GM21526 (cell line): Measurements from ENCODE around the gene CCDC90B.
A peak's percentile ranks its signal among the peaks of the same experiment; 100 is the strongest.
"Not testable (repeated sequence)": the region's sequence is repeated elsewhere in the genome, so short reads cannot be mapped to it uniquely, and the experiment has no call there.

Experiments
- ATAC-seq: cut with Tn5 transposase; IDR thresholded peaks from one replicate; pipeline ENCODE4 v1.9.1; 2021; ENCODE audit warnings: moderate library complexity; ENCODE audit not compliant: unreplicated experiment, low FRiP score

Gene CCDC90B, protein sequence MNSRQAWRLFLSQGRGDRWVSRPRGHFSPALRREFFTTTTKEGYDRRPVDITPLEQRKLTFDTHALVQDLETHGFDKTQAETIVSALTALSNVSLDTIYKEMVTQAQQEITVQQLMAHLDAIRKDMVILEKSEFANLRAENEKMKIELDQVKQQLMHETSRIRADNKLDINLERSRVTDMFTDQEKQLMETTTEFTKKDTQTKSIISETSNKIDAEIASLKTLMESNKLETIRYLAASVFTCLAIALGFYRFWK

DNA sequence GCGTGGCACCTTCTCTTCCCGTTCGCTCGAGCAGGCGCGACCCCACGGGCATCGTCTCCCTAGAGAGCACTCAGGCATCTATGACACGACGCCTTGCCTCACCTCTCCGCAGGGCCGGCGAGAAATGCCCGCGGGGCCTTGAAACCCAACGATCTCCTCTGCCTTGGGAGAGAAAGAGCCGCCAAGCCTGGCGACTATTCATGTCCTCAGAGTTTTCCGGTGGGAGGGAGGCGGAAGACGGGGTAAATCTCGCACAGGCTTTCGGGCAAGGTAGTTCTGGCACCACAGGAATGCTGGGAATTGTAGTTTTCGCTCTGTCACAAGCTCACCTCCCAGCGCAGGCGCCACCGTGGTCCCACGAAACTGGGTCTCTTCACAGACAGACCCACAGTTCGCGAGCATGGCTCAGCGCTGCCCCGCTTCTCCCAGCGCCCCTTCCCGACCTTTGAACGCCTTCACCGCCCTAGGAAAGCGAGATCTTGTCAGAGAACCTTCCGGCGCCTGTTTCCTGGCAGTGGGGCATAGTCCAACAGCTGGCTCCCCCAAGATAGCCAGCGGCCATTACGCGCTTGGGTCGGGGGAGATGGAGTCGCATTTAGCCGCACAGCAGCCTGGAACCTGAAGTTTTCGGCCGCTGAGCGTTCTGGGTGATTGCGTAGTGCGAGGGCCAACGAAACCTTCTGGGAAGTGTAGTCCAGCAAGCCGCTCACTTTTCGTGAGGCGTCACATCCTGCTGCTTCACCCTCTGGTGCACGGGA, at the start of gene CCDC90B:
CCDC90B (minus strand) TSS at position 597 of the 758 bp plus-strand sequence; CDS start at position 202, 395 bp downstream.
- ATAC-seq = peak; percentile 88

DNA sequence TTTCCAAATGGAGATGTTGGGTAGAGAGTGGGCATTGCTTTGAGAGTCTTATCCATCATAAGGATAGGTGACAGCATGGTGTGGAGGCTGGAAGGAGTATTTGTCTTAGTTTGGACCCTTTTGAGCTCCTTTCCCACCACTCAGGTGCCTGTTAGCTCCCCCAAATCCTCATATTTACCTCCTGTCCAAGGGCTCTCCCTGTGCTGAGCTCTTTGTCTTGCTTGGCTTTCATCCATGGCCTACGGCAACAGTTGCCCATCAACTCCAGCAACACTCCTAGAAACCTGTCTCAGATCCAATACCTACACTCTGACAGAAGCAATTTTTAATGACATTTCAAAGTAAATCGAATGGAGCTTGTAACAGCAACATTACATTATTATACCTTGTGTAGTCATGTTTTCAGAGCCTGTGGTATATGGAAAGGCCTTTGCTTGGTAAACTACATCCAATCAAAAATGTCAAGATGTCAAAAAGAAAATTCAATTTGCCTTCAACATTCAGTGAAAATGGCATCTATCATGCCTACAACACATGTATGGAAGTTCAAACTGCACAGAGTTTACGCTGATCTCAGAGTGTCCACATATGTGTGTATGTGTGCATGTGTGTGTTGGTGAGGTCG, 49.4 kb upstream of the CCDC90B start:
- ATAC-seq = no peak

DNA sequence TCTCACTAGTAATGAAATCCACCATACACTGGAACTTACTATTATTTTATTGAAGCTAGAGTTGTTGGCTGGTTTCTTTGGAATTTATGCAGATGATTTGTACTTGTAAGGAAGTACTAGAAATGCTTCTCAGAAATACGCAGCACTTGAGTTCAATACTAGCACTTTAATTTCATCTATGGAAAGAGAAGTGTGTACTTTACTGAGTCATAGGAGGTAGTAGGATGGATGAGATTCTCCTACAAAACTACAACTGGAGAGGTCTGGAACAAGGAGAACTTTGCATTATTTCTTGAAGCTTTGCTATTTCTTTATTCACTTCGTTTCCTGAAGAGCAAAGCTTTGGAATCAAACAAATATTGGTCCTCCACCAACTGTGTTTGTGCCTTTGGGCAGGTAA, 44.1 kb upstream of the CCDC90B start:
- no peak for ATAC-seq

DNA sequence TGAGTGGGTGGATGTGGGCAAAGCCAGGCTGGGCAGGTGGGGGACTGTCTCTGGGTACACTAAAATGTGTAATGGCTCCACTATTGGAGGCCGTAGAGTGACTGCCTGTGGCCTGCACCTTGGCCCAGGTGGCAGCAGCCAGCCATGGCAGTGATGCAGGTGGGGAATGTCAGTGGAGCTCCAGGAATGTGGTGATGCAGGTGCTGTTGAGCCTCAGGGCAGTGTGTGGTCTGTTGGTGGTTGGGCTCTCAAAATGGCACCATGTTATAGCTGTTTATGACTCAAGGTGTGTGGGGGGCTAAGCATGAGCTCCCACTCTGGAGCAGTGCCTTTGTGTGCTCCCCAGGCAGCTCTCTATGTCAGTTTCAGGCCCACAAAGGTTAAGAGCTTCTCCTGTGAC, 40.2 kb upstream of the CCDC90B start:
- ATAC-seq = no peak

DNA sequence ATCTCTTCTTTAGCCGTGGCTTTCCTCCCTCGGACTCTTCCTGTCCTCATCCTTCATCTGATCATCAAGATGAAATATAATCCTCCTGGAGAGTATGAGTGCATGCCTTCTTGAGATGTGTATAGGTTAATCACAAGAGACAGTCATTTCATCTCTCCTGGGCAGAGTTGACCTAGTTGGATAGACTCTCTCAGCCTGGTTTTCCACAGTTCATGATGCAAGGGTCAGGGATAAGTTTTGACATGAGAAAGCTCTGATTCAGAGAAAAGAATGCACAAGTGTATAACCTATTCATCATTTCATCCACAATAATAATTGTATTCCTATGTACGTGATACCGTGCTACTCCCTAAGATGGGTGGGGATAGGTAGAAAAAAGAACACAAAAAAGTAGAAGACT, 33.2 kb upstream of the CCDC90B start:
- ATAC-seq = no peak

DNA sequence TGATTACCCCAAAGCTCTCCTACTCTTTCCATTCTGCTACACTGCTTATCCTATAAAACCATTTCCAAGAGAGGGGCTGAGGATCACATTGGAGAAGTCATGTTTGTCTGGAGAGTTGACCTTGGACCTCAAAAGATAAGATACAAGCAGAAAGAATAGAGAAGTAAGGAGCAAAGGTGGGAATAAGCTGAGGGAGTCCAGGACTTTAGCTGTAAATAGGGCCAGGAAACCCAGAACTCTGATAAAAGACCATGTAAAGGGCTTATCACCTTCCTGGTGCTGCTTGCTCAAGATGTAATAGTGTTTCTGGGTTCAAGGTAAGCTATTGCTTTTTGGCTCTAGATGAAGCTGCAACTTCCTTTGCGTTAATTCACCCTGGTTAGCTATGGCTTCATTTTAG, 32.8 kb upstream of the CCDC90B start:
- no peak for ATAC-seq

DNA sequence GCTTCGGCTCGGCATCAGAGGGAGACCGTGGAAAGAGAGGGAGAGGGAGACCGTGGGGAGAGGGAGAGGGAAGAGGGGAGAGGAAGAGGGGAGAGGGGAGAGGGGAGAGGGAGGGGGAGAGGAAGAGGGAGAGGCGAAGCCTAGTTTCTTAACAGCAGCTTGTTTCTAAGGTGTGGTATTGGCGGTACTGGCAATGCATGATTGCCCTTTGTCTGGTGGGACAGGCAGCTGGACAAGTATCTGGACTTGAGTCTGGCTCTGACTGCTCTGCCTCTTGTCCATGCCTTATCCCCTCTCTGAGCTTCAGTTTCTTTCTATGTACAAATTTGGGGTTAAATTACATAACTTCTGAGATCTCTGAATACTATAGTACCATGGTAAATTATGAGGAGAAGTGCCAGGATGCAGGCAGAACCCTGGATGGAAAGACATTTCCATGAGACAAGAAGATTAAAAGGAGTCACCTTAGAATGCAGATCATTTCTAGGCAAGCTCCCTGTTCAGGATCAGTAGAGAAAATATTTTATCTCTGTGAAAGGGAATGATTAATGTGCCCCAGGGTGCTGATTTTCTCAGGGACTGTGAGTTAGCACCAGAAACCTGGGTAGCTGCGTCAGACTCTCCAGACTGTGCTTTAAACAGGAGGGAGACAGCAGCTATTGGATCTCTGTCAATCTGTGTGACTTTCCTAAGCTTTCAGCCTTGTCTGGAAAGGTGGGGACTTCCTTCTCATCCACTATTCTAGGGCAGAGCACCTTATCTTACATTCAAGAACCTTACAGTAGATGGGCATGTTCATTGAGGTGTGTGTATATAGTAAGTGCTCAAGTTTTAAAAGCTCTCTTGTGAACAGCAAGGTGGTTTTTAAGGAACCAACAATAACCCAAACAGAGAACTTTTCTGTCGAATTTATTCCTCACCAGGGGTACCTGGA, 31.9 kb upstream of the CCDC90B start:
- no peak for ATAC-seq

DNA sequence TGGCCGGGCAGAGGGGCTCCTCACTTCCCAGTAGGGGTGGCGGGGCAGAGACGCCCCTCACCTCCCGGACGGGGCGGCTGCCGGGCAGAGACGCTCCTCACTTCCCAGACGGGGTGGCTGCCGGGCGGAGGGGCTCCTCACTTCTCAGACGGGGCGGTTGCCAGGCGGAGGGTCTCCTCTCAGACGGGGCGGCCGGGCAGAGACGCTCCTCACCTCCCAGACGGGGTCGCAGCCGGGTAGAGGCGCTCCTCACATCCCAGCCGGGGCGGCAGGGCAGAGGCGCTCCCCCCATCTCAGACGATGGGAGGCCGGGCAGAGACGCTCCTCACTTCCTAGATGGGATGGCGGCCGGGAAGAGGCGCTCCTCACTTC, 30.7 kb upstream of the CCDC90B start:
- not testable (repeated sequence) for ATAC-seq

DNA sequence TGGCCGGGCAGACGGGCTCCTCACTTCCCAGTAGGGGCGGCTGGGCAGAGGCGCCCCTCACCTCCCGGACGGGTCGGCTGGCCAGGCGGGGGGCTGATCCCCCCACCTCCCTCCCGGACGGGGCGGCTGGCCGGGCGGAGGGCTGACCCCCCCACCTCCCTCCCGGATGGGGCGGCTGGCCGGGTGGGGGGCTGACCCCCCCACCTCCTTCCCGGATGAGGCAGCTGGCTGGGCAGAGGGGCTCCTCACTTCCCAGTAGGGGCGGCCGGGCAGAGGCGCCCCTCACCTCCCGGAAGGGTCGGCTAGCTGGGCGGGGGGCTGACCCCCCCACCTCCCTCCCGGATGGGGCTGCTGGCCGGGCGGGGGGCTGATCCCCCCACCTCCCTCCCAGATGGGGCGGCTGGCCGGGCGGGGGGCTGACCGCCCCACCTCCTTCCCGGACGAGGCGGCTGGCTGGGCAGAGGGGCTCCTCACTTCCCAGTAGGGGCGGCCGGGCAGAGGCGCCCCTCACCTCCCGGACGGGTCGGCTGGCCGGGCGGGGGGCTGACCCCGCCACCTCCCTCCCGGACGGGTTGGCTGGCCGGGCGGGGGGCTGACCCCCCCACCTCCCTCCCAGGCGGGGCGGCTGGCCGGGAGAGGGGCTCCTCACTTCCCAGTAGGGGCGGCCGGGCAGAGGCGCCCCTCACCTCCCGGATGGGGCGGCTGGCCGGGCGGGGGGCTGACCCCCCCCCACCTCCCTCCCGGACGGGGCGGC, 30.2 kb upstream of the CCDC90B start:
- ATAC-seq = not testable (repeated sequence)

DNA sequence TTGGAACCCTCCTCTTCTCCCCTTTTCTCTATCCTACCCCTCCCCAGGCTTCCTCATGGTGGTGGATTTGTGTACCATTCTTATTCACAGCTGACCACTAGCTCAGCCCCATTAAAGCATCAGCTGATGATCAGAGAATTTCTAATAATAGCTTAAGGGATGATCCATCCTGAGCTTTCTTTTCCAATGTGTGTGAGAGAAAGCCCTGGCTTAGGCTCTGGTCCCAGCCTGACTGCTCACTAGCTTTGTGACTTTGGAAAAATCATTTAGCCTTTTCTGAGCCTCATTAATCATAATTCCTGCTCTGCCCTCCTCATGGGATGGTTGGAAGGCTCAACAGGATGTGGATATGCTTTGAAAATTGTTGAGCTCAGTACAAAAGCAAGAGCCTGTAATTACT, 26.3 kb upstream of the CCDC90B start:
- no peak for ATAC-seq

DNA sequence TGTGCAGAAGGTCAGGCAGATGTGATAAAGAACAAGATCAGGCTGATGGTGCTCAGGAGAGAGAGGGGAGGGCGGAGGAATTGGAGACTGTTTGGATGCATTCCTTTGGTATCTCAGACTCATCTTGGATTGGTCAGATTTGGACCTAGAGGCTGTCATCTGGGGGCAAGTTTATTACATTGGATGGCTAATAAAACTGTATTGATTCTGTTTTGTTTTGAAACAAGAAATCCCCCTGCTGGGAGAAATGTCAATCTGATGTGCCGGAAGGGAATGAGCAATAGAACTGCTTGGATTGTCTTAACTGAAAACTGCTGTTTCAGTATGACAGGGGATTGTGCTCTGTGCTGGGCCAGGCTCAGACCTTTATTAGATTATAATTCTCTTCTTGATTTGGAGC, 25.5 kb upstream of the CCDC90B start:
- ATAC-seq = no peak

DNA sequence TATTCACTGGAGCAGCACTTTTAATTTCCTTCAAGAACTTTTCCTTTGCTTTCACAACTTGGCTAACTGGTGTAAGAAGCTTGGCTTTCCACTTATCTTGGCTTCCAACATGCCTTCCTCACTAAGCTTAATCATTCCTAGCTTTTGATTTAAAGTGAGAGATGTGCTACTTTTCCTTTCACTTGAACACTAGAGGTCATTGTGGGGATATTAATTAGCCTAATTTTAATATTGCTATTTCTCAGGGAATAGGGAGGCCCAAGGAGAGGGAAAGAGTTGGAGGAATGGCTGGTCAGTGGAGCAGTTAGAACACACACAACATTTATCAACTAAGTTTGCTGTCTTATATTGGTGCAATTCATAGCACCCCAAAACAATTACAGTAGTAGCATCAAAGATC, 24.6 kb upstream of the CCDC90B start:
- ATAC-seq = no peak

DNA sequence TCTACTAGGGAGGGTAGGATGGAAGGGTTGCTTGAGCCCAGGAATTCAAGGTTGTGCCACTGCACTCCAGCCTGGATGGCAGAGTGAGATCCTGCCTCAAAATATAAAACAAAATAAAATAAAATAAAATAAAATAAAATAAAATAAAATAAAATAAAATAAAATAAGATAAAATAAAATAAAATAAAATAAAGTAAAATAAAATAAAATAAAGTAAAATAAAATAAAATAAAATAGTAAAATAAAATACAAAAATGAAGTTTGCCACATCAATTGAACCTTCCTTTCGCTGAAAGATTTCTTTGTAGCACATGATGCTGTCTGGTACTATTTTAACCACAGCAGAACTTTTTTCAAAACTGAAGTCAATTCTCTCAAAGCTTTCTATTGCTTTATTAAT, 22.4 kb upstream of the CCDC90B start:
- ATAC-seq = not testable (repeated sequence)

DNA sequence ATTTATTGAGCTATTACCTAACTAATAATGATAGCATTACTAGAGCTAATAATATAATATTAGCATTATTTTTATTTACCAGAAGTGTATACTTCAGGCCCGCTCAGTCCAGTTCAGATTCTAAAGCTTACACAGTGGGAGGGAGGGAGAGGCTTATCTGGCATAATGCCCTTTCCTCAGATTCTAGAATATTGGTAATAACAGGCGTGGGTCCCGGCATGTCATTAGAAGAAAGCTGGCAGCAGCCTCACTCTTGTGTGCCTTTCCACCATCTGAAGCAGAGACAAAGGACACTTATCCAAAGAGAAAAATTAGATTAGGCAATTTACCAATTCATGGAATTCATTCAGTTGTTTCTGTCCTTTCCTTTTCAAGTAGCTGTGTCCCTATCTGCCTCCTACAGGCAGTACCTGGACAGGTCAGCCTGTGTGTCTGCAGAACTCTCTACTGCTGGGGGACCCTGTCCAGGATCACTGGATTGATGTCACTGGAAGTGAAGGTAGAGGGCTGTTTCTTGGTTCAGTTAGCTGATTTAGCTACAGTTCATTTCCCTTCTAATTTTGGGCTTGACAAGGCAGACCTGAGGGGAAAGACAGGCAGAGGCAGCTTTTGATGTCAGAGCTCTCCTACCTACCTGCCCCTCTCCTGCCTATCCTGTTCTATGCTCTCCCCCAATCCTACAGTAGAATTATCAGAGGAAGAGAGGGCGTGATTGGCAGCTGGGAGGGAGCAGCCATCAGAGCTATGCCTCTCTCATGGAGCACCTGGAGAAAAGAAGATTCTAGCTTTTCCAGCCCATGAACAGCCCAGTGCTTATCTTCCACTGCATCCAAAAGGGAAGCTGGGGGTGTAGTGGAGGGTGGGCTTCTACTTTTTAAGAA, 20.3 kb upstream of the CCDC90B start:
- no peak for ATAC-seq

DNA sequence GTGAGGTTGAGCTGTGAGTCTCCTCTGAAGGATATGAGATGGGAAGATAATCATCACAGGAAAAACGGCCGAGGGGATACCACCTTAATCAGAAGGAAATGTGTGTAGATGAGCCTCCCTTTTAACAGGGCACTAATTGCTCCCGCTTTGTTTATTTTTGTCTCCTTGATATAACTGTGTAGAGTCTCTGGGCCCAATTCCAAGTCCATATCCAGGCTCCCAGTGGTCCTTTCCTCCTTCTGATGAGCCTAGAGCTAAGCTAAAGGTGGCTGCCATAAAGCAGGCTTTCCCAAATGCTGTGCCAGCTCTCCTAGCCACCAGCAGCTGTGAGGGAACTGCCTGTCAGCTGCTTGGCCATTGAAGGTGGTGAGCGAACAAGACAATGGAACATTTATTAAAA, 17.1 kb upstream of the CCDC90B start:
- ATAC-seq = no peak

DNA sequence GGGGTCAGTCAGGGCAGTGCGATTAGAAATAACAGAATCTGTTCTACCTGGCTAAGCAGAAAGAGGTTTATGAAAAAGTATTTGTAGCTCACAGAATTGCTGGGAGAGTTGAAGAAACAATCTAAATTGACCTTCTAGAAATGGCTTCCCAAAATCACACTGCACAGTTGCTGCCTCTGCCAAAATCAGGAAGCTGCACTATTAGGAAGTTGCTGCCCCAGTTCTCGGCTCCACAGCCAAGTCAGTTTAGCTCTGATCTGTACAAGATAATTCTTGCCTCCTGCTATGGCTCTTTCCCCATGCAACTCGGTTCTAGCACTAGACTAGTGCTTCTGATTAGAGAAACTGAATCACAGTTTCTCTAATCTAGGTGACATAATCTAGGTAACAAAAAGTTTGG, 16.0 kb upstream of the CCDC90B start:
- no peak for ATAC-seq

DNA sequence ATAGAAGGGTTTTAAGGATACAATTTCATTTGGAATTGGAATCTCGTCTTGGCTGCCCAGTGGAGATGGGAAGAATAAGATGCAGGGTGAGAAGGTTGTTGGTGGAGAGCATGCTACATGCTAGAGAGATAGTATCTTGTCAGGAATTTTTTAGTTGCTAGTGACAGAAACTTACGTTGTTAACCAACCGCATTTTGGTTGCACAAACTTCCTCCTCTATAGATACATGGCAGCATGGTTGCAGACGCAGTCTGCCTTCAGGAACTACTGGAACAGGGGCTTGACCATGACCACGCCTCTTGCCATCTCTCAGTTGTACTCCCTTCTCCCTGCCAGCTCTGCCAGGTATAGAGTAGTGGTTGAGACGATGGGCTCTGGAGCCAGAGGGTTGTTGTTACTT, 13.5 kb upstream of the CCDC90B start:
- ATAC-seq = no peak

DNA sequence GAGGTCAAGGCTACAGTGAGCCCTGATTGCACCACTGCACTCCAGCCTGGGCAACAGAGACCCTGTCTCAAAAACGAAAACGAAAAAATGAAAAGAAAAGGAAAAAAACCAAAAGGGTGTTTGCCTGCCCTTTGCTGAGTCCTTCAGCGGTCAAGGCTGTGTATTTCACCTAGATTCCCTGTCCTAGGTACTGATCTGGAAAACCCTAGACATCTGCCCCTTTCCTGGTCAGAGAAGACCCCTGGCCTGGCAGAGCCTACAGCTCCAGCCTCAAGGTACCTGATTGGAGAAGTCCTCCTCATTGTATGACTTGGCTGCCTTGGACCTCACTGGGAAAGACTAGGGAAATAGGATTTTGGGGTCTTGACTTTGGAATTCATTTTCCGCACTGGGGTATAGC, 8.0 kb upstream of the CCDC90B start:
- ATAC-seq = no peak

DNA sequence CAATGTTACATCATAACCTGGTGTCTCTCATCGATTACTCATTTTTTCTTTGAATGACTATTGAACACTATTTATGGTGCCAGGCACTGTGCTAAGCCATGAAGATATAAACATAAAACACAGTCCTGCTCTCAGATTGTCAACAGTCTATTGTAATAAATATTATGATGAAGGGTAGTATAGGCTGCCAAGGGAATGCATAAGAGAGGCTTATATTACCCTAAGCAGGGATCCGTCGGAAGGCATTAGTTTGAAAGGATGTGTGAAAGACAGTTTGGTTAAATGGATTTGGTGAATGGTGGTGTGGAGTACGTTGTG, 7.2 kb upstream of the CCDC90B start:
- no peak for ATAC-seq
